ENCODE data around the gene IRF3. TPM values are rescaled to one million over a fixed set of nuclear protein-coding genes. Genes with fewer than 3 reads are reported as not detected.

The IRF3 gene
- polyA plus RNA-seq, 3 donors, result 29.8 to 115 (median 41.1) TPM

DNA sequence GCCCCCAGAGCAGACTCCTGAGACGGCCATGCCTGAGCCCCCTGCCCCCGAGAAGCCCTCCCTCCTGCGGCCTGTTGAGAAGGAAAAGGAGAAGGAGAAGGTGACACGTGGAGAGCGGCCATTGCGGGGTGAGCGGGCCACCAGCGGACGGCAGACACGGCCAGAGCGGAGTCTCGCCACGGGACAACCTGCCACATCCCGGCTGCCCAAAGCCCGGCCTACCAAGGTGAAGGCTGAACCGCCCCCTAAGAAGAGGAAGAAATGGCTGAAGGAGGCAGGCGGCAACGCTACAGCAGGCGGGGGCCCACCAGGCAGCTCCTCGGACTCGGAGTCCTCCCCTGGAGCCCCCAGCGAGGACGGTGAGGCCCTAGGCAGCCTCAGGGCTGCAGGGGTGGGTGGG is 49.8 kb downstream of the IRF3 start:
- Histone ChIP-seq H3K27ac (ENCODE audit: low read depth in 1 of 2, low read length in 2 of 2) (no peak overlapping the region), H3K9ac (ENCODE audit: insufficient read depth, low read length, poor library complexity, severe bottlenecking) (no peak overlapping the region), H3K4me2 (replicated peaks; ENCODE audit: extremely low read depth, low read length, poor library complexity, severe bottlenecking) (no peak overlapping the region), H4K20me1 (ENCODE audit: insufficient read depth, low read length) (peaks cover 72% of the 10 kb centered on the region), H3K9me3 (replicated peaks in 1 of 2; ENCODE audit: control insufficient read depth in 1 of 2, insufficient read depth in 1 of 2, low read length in 2 of 2) (no peaks in the 10 kb centered on the region), H3K4me1 (ENCODE audit: control insufficient read depth in 1 of 2, insufficient read depth in 2 of 2, low read length in 2 of 2) (peaks cover 5 to 19% of the 10 kb centered on the region in 2 donors), H3K27me3 (ENCODE audit: control insufficient read depth in 2 of 2, insufficient read depth in 2 of 2, low read length in 2 of 2) (no peaks in the 10 kb centered on the region), H2AFZ (ENCODE audit: insufficient read depth, low read depth, low read length, poor library complexity, severe bottlenecking) (no peak overlapping the region), H3K36me3 (replicated peaks in 1 of 2; ENCODE audit: control insufficient read depth in 1 of 2, insufficient read depth in 2 of 2, low read length in 2 of 2) (peaks cover 60 to 74% of the 10 kb centered on the region in 2 donors), H3K4me3 (replicated peaks in 1 of 3; ENCODE audit: low read depth in 2 of 3, low read length in 3 of 3) (no peak overlapping the region), H3K79me2 (ENCODE audit: insufficient read depth, low read length) (peaks cover 36% of the 10 kb centered on the region)
- no peak overlapping the region for H3K4me3 Mint-ChIP-seq
- peaks cover 47 to 80% of the 10 kb centered on the region in 2 donors for H3K36me3 Mint-ChIP-seq
- no peaks in the 10 kb centered on the region for H3K27me3 Mint-ChIP-seq (ENCODE audit: low read depth in 3 of 3)
- intact Hi-C loops (cut with micrococcal nuclease), result no loop called here
- TF ChIP-seq, protein P1, sequence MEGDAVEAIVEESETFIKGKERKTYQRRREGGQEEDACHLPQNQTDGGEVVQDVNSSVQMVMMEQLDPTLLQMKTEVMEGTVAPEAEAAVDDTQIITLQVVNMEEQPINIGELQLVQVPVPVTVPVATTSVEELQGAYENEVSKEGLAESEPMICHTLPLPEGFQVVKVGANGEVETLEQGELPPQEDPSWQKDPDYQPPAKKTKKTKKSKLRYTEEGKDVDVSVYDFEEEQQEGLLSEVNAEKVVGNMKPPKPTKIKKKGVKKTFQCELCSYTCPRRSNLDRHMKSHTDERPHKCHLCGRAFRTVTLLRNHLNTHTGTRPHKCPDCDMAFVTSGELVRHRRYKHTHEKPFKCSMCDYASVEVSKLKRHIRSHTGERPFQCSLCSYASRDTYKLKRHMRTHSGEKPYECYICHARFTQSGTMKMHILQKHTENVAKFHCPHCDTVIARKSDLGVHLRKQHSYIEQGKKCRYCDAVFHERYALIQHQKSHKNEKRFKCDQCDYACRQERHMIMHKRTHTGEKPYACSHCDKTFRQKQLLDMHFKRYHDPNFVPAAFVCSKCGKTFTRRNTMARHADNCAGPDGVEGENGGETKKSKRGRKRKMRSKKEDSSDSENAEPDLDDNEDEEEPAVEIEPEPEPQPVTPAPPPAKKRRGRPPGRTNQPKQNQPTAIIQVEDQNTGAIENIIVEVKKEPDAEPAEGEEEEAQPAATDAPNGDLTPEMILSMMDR (IDR thresholded peaks at IDR 0.05), result no peak
- DNase-seq, result no peak
- peak overlapping the region in 2 of 7 donors; percentile 50 to 66 for H3K27ac Mint-ChIP-seq
- WGBS (ENCODE audit: insufficient coverage), result 94% methylated on average over 12 of the region's 23 CpGs
- peaks cover 0 to 6% (median 0%) of the 10 kb centered on the region in 7 donors for H3K9me3 Mint-ChIP-seq
- H3K4me1 Mint-ChIP-seq, result peaks cover 18% of the 10 kb centered on the region

DNA sequence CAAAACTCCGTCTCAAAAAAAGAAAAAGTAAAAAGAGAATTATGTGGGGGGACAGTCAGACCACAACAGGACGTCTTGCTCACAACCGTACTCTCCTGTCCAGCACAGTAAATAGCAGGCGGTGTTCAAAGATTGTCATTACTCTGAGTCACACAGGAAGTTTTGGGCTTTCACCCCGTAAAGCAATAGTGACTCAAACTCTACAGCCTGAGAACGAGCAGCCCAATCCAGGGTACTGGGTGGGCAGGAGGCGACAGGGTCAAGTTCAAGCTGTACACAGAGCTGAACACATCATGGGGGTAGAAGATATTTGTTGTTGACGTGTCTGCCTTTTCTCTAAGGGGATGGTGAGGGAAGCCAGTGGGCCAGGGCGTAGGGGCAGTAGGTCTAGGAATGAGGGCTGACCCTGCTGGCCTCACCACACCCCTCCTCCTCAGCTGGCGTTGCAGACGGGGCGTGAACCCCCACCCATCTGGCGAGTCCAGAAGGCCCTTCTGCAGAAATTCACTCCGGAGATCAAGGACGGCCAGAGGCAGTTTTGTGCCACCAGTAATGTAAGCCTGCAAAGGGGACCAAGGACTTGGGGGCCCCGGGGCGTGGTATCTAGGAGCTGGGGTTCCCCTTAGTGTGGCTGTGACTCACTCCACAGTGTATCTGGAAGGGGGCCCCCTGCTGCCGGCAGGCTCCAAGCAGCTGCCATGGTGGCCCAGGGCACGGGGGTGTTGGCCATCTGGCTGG is 51.4 kb downstream of the IRF3 start:
- H3K27ac Mint-ChIP-seq, result peak overlapping the region; percentile 50 to 89 (median 78)
- intact Hi-C loops (cut with micrococcal nuclease), result no loop called here
- TF ChIP-seq, protein P1 (IDR thresholded peaks at IDR 0.05), result peak; percentile 11
- Histone ChIP-seq H4K20me1 (ENCODE audit: insufficient read depth, low read length) (peaks cover 76% of the 10 kb centered on the region), H3K79me2 (ENCODE audit: insufficient read depth, low read length) (peaks cover 51% of the 10 kb centered on the region), H3K9ac (ENCODE audit: insufficient read depth, low read length, poor library complexity, severe bottlenecking) (no peak overlapping the region), H3K36me3 (replicated peaks in 1 of 2; ENCODE audit: control insufficient read depth in 1 of 2, insufficient read depth in 2 of 2, low read length in 2 of 2) (peaks cover 51 to 76% of the 10 kb centered on the region in 2 donors), H3K4me1 (ENCODE audit: control insufficient read depth in 1 of 2, insufficient read depth in 2 of 2, low read length in 2 of 2) (peaks cover 5 to 19% of the 10 kb centered on the region in 2 donors), H3K4me2 (replicated peaks; ENCODE audit: extremely low read depth, low read length, poor library complexity, severe bottlenecking) (no peak overlapping the region), H3K9me3 (replicated peaks in 1 of 2; ENCODE audit: control insufficient read depth in 1 of 2, insufficient read depth in 1 of 2, low read length in 2 of 2) (no peaks in the 10 kb centered on the region), H3K27ac (ENCODE audit: low read depth in 1 of 2, low read length in 2 of 2) (peak overlapping the region in 1 of 2 donors; percentile 67), H3K27me3 (ENCODE audit: control insufficient read depth in 2 of 2, insufficient read depth in 2 of 2, low read length in 2 of 2) (no peaks in the 10 kb centered on the region), H2AFZ (ENCODE audit: insufficient read depth, low read depth, low read length, poor library complexity, severe bottlenecking) (no peak overlapping the region), H3K4me3 (replicated peaks in 1 of 3; ENCODE audit: low read depth in 2 of 3, low read length in 3 of 3) (no peak overlapping the region)
- H3K9me3 Mint-ChIP-seq, result peaks cover 0 to 6% (median 0%) of the 10 kb centered on the region in 7 donors
- peak in 1 of 3 donors; percentile 45 for DNase-seq
- WGBS (ENCODE audit: insufficient coverage), result 89% methylated on average over 5 of the region's 19 CpGs
- H3K4me1 Mint-ChIP-seq, result peaks cover 18% of the 10 kb centered on the region
- H3K4me3 Mint-ChIP-seq, result no peak overlapping the region
- no peaks in the 10 kb centered on the region for H3K27me3 Mint-ChIP-seq (ENCODE audit: low read depth in 3 of 3)
- peaks cover 49 to 79% of the 10 kb centered on the region in 2 donors for H3K36me3 Mint-ChIP-seq

Measured in CD14-positive monocyte (primary cell).